HCT116 (cell line): ENCODE results near the gene CERCAM. TPM values are rescaled to one million over a fixed set of nuclear protein-coding genes. Genes with fewer than 3 reads are reported as not detected.

Experiments
- ATAC-seq: fragments of 200-7000 bp; cut with Tn5 transposase; 2 replicates; pipeline ENCODE4 v1.9.1; 2020; ENCODE audit warnings: mild to moderate bottlenecking, moderate library complexity
- BruUV-seq: library from RNA; stranded (reverse); fragments of 400-500 nt; replicated peaks from 2 replicates; lab custom pipeline; 2021; lab: Mats Ljungman, UMichigan
- CTCF ChIA-PET: fragments of 300-600 bp; sonication (Branson Sonifier 250); formaldehyde crosslinking; loops from one replicate; lab custom pipeline; 2021; ENCODE audit warnings: antibody characterized with exemption; lab: Charles Lee
- POLR2A ChIA-PET: fragments of 300-600, 350-600 bp; sonication (Branson Sonifier 250); formaldehyde crosslinking; loops from one replicate; lab custom pipeline; 2021; ENCODE audit warnings: antibody characterized with exemption; lab: Charles Lee
- RAD21 ChIA-PET, 2 experiments: fragments of 300-600 bp; sonication (Branson Sonifier 250); formaldehyde crosslinking; loops; one replicate each; lab custom pipeline; 2023; ENCODE audit warnings: low total read pairs in 2 of 2; ENCODE audit not compliant: uncharacterized antibody in 2 of 2, unreplicated experiment in 2 of 2, low non-redundant PET in 1 of 2; lab: Charles Lee
- DNase-seq: peaks from one replicate; pipeline ENCODE4 v3.0.0-alpha.2; 2010; ENCODE audit warnings: low read depth, low spot score
- H2AFZ ChIP-seq: fragments of 200-600 bp; shearing (Covaris generic), sonication (generic); 2 replicates; pipeline ENCODE4 v1.6.1; 2017; ENCODE audit warnings: low read depth, mixed run types, mixed read lengths, antibody characterized with exemption, low read length; ENCODE audit not compliant: poor library complexity, severe bottlenecking
- H3K27ac ChIP-seq: 2 replicates; pipeline ENCODE4 v1.5.1; 2012; ENCODE audit warnings: low read depth, low read length
- H3K27me3 ChIP-seq: fragments of 200-600 bp; sonication (generic); 2 replicates; pipeline ENCODE4 v1.6.1; 2016; ENCODE audit warnings: mixed run types, low read length, mixed read lengths; ENCODE audit not compliant: insufficient read depth
- H3K36me3 ChIP-seq, 2 experiments: fragments of 200-500 bp in 1 of 2; fragments of 200-600 bp in 1 of 2; sonication (Bioruptor generic) in 1 of 2; sonication (generic) in 1 of 2; 2 replicates each; pipeline versions ENCODE4 v1.5.1 to v1.6.1; 2014 to 2016; ENCODE audit warnings: low read length in 2 of 2, inconsistent platforms in 1 of 2, mixed read lengths in 1 of 2, mixed run types in 1 of 2; ENCODE audit not compliant: insufficient read depth in 2 of 2, control insufficient read depth in 1 of 2
- H3K4me1 ChIP-seq, 2 experiments: fragments of 200-600 bp in 1 of 2; sonication (generic) in 1 of 2; 2 replicates each; pipeline versions ENCODE4 v1.5.1 to v1.6.1; 2012 to 2017; ENCODE audit warnings: low read length in 2 of 2, inconsistent platforms in 1 of 2, mild to moderate bottlenecking in 1 of 2, mixed read lengths in 1 of 2, mixed run types in 1 of 2, moderate library complexity in 1 of 2; ENCODE audit not compliant: insufficient read depth in 2 of 2, control insufficient read depth in 1 of 2
- H3K4me2 ChIP-seq: fragments of 200-600 bp; sonication (generic); 2 replicates; pipeline ENCODE4 v1.6.1; 2017; ENCODE audit warnings: mixed run types, low read length, mixed read lengths
- H3K4me3 ChIP-seq, 2 experiments: fragments of 200-600 bp in 1 of 2; sonication (generic) in 1 of 2; replicated peaks in 1 of 2; 2 replicates each; pipeline ENCODE4 v1.5.1; 2011 to 2016; ENCODE audit warnings: low read length in 2 of 2, control low read depth in 1 of 2, low read depth in 1 of 2, mild to moderate bottlenecking in 1 of 2, mixed read lengths in 1 of 2, mixed run types in 1 of 2
- H3K79me2 ChIP-seq: fragments of 200-600 bp; sonication (generic); 2 replicates; pipeline ENCODE4 v1.6.1; 2017; ENCODE audit warnings: mild to moderate bottlenecking, mixed run types, low read length, moderate library complexity, mixed read lengths; ENCODE audit not compliant: insufficient read depth
- H3K9ac ChIP-seq: fragments of 200-600 bp; sonication (generic); 2 replicates; pipeline ENCODE4 v1.6.1; 2016; ENCODE audit warnings: low read length, mixed read lengths
- H3K9me2 ChIP-seq: fragments of 200-600 bp; sonication (generic), shearing (Covaris generic); 2 replicates; pipeline ENCODE4 v1.6.1; 2017; ENCODE audit warnings: mixed run types, mild to moderate bottlenecking, moderate library complexity; ENCODE audit not compliant: insufficient read depth
- H3K9me3 ChIP-seq, 2 experiments: fragments of 200-500 bp in 1 of 2; fragments of 200-600 bp in 1 of 2; sonication (Bioruptor generic) in 1 of 2; sonication (generic) in 1 of 2; 2 replicates each; pipeline ENCODE4 v1.6.1; 2014 to 2017; ENCODE audit warnings: low read length in 2 of 2, mixed read lengths in 2 of 2, inconsistent platforms in 1 of 2, low read depth in 1 of 2, mild to moderate bottlenecking in 1 of 2, mixed run types in 1 of 2, moderate library complexity in 1 of 2; ENCODE audit not compliant: control insufficient read depth in 1 of 2, insufficient read depth in 1 of 2
- H4K20me1 ChIP-seq: fragments of 200-600 bp; sonication (generic), shearing (Covaris generic); 2 replicates; pipeline ENCODE4 v1.6.1; 2017; ENCODE audit warnings: mixed run types, mild to moderate bottlenecking, moderate library complexity; ENCODE audit not compliant: insufficient read depth
- ATF3 ChIP-seq: IDR thresholded peaks from 2 replicates; pipeline ENCODE4 v1.6.1; 2012
- CBX3 ChIP-seq: IDR thresholded peaks from 2 replicates; pipeline ENCODE4 v1.6.1; 2012; ENCODE audit warnings: low read depth
- EGR1 ChIP-seq: IDR thresholded peaks from 2 replicates; pipeline ENCODE4 v1.6.1; 2012; ENCODE audit warnings: low read depth
- ELF1 ChIP-seq: IDR thresholded peaks from 2 replicates; pipeline ENCODE4 v1.6.1; 2012; ENCODE audit warnings: low read depth, borderline replicate concordance
- EZH2 ChIP-seq: fragments of 200-600 bp; sonication (generic); IDR thresholded peaks from 2 replicates; pipeline ENCODE4 v1.6.1; 2017; ENCODE audit warnings: antibody characterized with exemption, mixed run types
- FOSL1 ChIP-seq: IDR thresholded peaks from 2 replicates; pipeline ENCODE4 v1.6.1; 2012; ENCODE audit warnings: low read depth
- JUND ChIP-seq: IDR thresholded peaks from 2 replicates; pipeline ENCODE4 v1.6.1; 2012
- POLR2A ChIP-seq: IDR thresholded peaks from 2 replicates; pipeline ENCODE4 v1.7.0; 2011; ENCODE audit warnings: borderline replicate concordance; ENCODE audit not compliant: insufficient read depth, insufficient read length; ENCODE audit errors: extremely low read depth
- RAD21 ChIP-seq: IDR thresholded peaks from 2 replicates; pipeline ENCODE4 v1.6.1; 2012; ENCODE audit warnings: low read depth, mild to moderate bottlenecking
- SRF ChIP-seq: IDR thresholded peaks from 2 replicates; pipeline ENCODE4 v1.6.1; 2012; ENCODE audit warnings: low read depth
- ZFX ChIP-seq: fragments of 450-650 bp; IDR thresholded peaks from 2 replicates; pipeline ENCODE4 v1.6.1; 2017
- ZNF274 ChIP-seq: fragments of 200-500 bp; sonication (Bioruptor generic); IDR thresholded peaks from 2 replicates; pipeline ENCODE4 v1.6.1; 2014; ENCODE audit warnings: mild to moderate bottlenecking, low read depth, low read length, inconsistent platforms
- intact Hi-C: fragments of 100-400 bp; cut with micrococcal nuclease; formaldehyde crosslinking; loops from 2 replicates; pipeline ENCODE4 v1.10.0; 2022
- total RNA-seq: library from RNA; stranded (reverse); gene quantifications from one replicate; pipeline ENCODE4 v1.2.1, GENCODE V29; 2021; ENCODE audit not compliant: unreplicated experiment
- TF ChIP-seq, protein P1 (sequence below): IDR thresholded peaks from 2 replicates; pipeline ENCODE4 v1.6.1; 2012
- TF ChIP-seq, protein P2 (sequence below), 3 experiments: fragments of 200-600 bp in 1 of 3; sonication (generic) in 1 of 3; IDR thresholded peaks in 2 of 3; conservative IDR thresholded peaks in 1 of 3; 2 replicates each; pipeline ENCODE4 v1.5.1; 2012 to 2017; ENCODE audit warnings: low read depth in 2 of 3, low read length in 2 of 3, antibody characterized with exemption in 1 of 3, borderline replicate concordance in 1 of 3, control low read depth in 1 of 3, mild to moderate bottlenecking in 1 of 3, mixed read lengths in 1 of 3, mixed run types in 1 of 3, moderate library complexity in 1 of 3; ENCODE audit not compliant: insufficient read depth in 1 of 3

CERCAM gene
- total RNA-seq, 1 experiment from 2014 or later, result 27.0 TPM

GRCh38 chr9:128416432-128417019, 4.1 kb upstream of the CERCAM start:
- Histone ChIP-seq H3K36me3 (no peaks in the 10 kb centered on the region), H3K9me3 (no peaks in the 10 kb centered on the region), H2AFZ (no peak overlapping the region), H3K4me2 (no peak overlapping the region), H3K4me1 (peaks cover 12 to 33% of the 10 kb centered on the region in 2 experiments), H3K4me3 (no peak overlapping the region), H3K27me3 (no peaks in the 10 kb centered on the region), H3K9ac (no peak overlapping the region), H3K27ac (no peak overlapping the region), H3K9me2 (no peaks in the 10 kb centered on the region), H3K79me2 (no peaks in the 10 kb centered on the region), H4K20me1 (no peaks in the 10 kb centered on the region)
- intact Hi-C loops, result no loop called here
- BruUV-seq, result no TSS peak
- POLR2A ChIA-PET, result no interaction called here
- TF ChIP-seq EGR1 (no peak), POLR2A (no peak), ZFX (no peak), FOSL1 (no peak), JUND (no peak), RAD21 (no peak), EZH2 (no peak), ELF1 (no peak), ZNF274 (no peak), CBX3 (no peak), ATF3 (no peak), SRF (no peak)
- TF ChIP-seq, protein P1, sequence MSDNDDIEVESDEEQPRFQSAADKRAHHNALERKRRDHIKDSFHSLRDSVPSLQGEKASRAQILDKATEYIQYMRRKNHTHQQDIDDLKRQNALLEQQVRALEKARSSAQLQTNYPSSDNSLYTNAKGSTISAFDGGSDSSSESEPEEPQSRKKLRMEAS, result no peak
- TF ChIP-seq, protein P2, sequence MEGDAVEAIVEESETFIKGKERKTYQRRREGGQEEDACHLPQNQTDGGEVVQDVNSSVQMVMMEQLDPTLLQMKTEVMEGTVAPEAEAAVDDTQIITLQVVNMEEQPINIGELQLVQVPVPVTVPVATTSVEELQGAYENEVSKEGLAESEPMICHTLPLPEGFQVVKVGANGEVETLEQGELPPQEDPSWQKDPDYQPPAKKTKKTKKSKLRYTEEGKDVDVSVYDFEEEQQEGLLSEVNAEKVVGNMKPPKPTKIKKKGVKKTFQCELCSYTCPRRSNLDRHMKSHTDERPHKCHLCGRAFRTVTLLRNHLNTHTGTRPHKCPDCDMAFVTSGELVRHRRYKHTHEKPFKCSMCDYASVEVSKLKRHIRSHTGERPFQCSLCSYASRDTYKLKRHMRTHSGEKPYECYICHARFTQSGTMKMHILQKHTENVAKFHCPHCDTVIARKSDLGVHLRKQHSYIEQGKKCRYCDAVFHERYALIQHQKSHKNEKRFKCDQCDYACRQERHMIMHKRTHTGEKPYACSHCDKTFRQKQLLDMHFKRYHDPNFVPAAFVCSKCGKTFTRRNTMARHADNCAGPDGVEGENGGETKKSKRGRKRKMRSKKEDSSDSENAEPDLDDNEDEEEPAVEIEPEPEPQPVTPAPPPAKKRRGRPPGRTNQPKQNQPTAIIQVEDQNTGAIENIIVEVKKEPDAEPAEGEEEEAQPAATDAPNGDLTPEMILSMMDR (IDR thresholded peaks at IDR 0.05 in 2 of 3, conservative IDR thresholded peaks at IDR 0.05 in 1 of 3; ENCODE audit: borderline replicate concordance in 1 of 3, insufficient read depth in 1 of 3, low read depth in 2 of 3, low read length in 2 of 3), result no peak
- CTCF ChIA-PET, result interaction anchor here (1.0 kb wide), 1 partner anchor 55 kb away, joined by 4 read pairs; no protein-coding TSS in a partner anchor
- DNase-seq (no peak), ATAC-seq (no peak)
- RAD21 ChIA-PET, result no interaction called here
